ENCODE data around the gene GSKIP. TPM values are rescaled to one million over a fixed set of nuclear protein-coding genes. Genes with fewer than 3 reads are reported as not detected.

The GSKIP gene
- 15.6 and 18.2 TPM in 2 replicates for total RNA-seq
- long read RNA-seq, transcript GSKIP-205 (4 exons, 2,218 nt) = major isoform, 148 of 173 reads
- long read RNA-seq, partial matches to known transcripts = 21 of 173 reads
- long read RNA-seq, other reads (novel, unspliced or antisense) = 1 of 173 reads

GRCh38 chr14:96362965-96363750 lies at the start of gene GSKIP, which contains the start of gene ATG2B:
Gene GSKIP, plus strand, starts transcription at chr14:96363526. Its CDS starts 18,722 bp downstream, at chr14:96382248.
Gene ATG2B, minus strand, starts transcription at chr14:96363341. Its CDS starts 365 bp downstream, at chr14:96362976.
- Mint-ChIP-seq H3K27me3 (ENCODE audit: unreplicated experiment) (no peaks in the 10 kb centered on the region), H3K4me3 (ENCODE audit: unreplicated experiment) (peak within 1 kb of the TSS; percentile 92), H3K36me3 (ENCODE audit: unreplicated experiment) (no peaks in the 10 kb centered on the region), H3K4me1 (ENCODE audit: unreplicated experiment) (peaks cover 40% of the 10 kb centered on the region), H3K9me3 (ENCODE audit: unreplicated experiment) (no peaks in the 10 kb centered on the region), H3K27ac (ENCODE audit: unreplicated experiment) (peak within 1 kb of the TSS; percentile 79)
- no peak for TF ChIP-seq CTCF (IDR thresholded peaks at IDR 0.05)
- DNase-seq (ENCODE audit: extremely low spot score, unreplicated experiment) = peak; percentile 97

GRCh38 chr14:96316087-96316486 lies 47.2 kb upstream of the GSKIP start:
- peaks cover 50% of the 10 kb centered on the region for H3K36me3 Mint-ChIP-seq (ENCODE audit: unreplicated experiment)
- no peak overlapping the region for H3K27ac Mint-ChIP-seq (ENCODE audit: unreplicated experiment)
- no peak overlapping the region for H3K4me3 Mint-ChIP-seq (ENCODE audit: unreplicated experiment)
- H3K27me3 Mint-ChIP-seq (ENCODE audit: unreplicated experiment) = no peaks in the 10 kb centered on the region
- no peak for TF ChIP-seq CTCF (IDR thresholded peaks at IDR 0.05)
- no peaks in the 10 kb centered on the region for H3K9me3 Mint-ChIP-seq (ENCODE audit: unreplicated experiment)
- DNase-seq (ENCODE audit: extremely low spot score, unreplicated experiment) = no peak
- no peaks in the 10 kb centered on the region for H3K4me1 Mint-ChIP-seq (ENCODE audit: unreplicated experiment)

GRCh38 chr14:96318836-96319235 lies 44.5 kb upstream of the GSKIP start:
- no peak for DNase-seq (ENCODE audit: extremely low spot score, unreplicated experiment)
- H3K36me3 Mint-ChIP-seq (ENCODE audit: unreplicated experiment) = peaks cover 57% of the 10 kb centered on the region
- H3K4me3 Mint-ChIP-seq (ENCODE audit: unreplicated experiment) = no peak overlapping the region
- no peaks in the 10 kb centered on the region for H3K4me1 Mint-ChIP-seq (ENCODE audit: unreplicated experiment)
- no peaks in the 10 kb centered on the region for H3K27me3 Mint-ChIP-seq (ENCODE audit: unreplicated experiment)
- no peak overlapping the region for H3K27ac Mint-ChIP-seq (ENCODE audit: unreplicated experiment)
- no peak for TF ChIP-seq CTCF (IDR thresholded peaks at IDR 0.05)
- no peaks in the 10 kb centered on the region for H3K9me3 Mint-ChIP-seq (ENCODE audit: unreplicated experiment)

- H3K4me3 Mint-ChIP-seq (ENCODE audit: unreplicated experiment) = no peak overlapping the region
- H3K27me3 Mint-ChIP-seq (ENCODE audit: unreplicated experiment) = no peaks in the 10 kb centered on the region
- no peak for TF ChIP-seq CTCF (IDR thresholded peaks at IDR 0.05)
- peaks cover 61% of the 10 kb centered on the region for H3K36me3 Mint-ChIP-seq (ENCODE audit: unreplicated experiment)
- no peaks in the 10 kb centered on the region for H3K4me1 Mint-ChIP-seq (ENCODE audit: unreplicated experiment)
- H3K9me3 Mint-ChIP-seq (ENCODE audit: unreplicated experiment) = no peaks in the 10 kb centered on the region
- no peak for DNase-seq (ENCODE audit: extremely low spot score, unreplicated experiment)
- H3K27ac Mint-ChIP-seq (ENCODE audit: unreplicated experiment) = no peak overlapping the region
Measured at GRCh38 chr14:96320605-96321004, 42.7 kb upstream of the GSKIP start.

GRCh38 chr14:96324219-96324618 lies 39.1 kb upstream of the GSKIP start:
- H3K27ac Mint-ChIP-seq (ENCODE audit: unreplicated experiment) = no peak overlapping the region
- H3K9me3 Mint-ChIP-seq (ENCODE audit: unreplicated experiment) = no peaks in the 10 kb centered on the region
- no peak for DNase-seq (ENCODE audit: extremely low spot score, unreplicated experiment)
- no peaks in the 10 kb centered on the region for H3K4me1 Mint-ChIP-seq (ENCODE audit: unreplicated experiment)
- H3K27me3 Mint-ChIP-seq (ENCODE audit: unreplicated experiment) = no peaks in the 10 kb centered on the region
- TF ChIP-seq CTCF (IDR thresholded peaks at IDR 0.05) = no peak
- H3K36me3 Mint-ChIP-seq (ENCODE audit: unreplicated experiment) = peaks cover 50% of the 10 kb centered on the region
- no peak overlapping the region for H3K4me3 Mint-ChIP-seq (ENCODE audit: unreplicated experiment)
